Measurements from ENCODE around the gene NPIPB8.
"Not testable (repeated sequence)": the region's sequence is repeated elsewhere in the genome, so short reads cannot be mapped to it uniquely, and the experiment has no call there.

NPIPB8 gene

DNA sequence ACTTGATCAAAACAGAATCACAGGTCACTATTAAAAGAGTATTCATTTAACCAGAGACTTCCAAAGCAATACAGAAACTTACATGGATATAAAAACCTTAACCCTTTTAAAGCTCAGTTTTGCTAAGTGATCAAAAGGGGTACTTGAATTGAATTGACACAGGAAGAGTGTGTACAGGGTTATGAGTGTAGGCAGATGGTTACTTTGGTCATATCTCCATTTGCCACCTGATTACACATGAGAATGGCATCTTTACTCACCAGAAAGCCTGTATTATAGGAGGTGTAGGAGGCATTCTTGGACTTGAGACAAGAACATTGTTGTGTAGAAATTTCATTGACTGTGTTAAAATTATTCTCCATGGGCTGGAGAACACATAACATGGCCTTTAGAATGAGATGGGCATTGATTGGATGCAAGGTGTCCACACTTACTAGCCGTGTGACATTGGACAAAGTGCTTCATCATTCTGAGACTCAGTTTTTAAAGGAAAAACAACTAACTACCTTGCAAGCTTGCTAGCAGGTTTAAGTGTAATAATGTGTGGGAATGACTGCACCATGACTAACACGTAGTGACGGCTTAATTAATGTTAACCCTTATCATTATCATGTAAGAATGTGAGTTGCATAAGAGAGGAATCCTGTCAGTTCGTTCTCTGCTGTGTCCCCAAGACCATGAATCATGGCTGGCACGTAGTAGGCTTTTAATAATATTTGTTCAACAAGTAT lies 1.6 kb upstream of the NPIPB8 start:
- not testable (repeated sequence) for DNase-seq

DNA sequence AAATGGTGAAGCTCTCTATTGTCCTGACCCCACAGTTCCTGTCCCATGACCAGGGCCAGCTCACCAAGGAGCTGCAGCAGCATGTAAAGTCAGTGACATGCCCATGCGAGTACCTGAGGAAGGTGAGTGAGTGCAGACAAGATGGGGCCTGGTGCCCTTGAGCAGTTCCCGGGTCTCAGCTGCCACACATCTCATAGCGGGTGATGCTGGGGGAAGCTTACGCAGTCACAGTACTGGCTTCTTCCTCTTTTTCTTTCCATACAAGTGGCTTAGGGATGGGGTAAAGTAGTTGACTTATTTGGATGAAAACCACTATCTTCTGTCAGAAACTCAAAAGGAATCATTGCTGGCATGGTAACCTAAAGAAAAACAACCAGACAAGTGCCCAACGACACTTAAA lies 494 bp downstream of the NPIPB8 start:
- not testable (repeated sequence) for DNase-seq

DNA sequence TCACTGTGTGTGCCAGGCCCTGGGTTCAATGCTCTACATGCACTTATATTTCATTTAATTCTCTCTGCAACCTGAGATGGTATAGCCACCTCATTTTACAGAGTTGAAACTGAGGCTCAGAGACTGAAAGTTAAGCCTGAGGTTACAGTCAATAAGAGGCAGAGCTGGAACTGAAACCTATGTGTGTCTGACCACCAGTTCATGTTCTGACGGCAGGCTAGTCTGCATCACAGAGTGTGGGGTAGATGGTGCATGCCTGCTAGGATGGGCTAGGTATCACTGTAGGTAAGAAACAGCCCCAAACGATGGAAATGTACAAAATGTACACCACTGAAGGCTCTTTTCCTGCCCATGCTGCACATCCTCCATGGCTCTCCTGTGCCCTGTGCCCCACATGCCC lies 2.1 kb downstream of the NPIPB8 start:
- DNase-seq, result not testable (repeated sequence)

DNA sequence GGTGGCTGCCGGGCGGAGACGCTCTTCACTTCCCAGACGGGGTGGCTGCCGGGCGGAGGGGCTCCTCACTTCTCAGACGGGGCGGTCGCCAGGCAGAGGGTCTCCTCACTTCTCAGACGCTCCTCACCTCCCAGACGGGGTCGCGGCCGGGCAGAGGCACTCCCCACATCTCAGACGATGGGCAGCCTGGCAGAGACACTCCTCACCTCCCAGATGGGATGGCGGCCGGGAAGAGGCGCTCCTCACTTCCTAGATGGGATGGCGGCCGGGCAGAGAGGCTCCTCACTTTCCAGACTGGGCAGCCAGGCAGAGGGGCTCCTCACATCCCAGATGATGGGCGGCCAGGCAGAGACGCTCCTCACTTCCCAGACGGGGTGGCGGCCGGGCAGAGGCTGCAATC lies 28.4 kb downstream of the NPIPB8 start:
- not testable (repeated sequence) for DNase-seq

DNA sequence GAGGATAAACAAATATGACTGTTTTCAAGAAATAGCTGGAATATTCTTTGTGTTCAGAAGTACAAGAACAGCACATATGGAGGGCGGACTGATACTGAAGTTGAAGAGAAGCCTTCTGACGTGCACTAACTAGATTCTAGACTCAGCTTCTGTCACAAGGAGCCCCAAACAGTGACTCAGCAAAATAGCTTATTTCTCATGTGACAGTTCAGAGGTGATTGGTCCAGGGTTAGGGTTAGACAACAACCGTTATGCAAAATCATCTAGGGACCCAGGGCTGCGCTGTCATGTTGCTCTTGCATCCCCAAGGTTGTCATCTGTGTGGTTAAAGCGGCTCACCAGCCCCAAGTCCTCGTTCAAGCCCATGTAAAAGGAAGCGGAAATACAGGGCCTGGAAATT lies 29.6 kb downstream of the NPIPB8 start:
- not testable (repeated sequence) for DNase-seq

DNA sequence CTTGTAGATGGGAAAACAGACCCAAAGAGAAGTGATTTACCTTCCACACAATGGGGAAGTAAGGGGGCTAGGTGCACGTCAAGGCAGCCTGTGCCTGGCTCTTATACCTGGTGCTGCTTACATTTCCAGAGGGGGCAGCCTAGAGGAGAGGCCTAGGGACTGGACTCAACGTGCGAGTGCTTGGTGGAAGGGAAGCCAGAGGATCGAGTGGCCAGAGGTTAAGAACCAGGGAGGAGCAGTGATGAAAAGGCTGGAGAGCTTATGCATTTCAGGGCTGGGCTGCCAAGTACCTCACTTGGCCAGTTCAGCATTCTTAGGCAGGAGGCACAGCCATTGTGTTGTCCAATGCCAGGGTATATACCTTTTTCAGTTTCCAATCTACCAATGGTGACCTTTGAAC lies 30.3 kb downstream of the NPIPB8 start:
- DNase-seq, result not testable (repeated sequence)

DNA sequence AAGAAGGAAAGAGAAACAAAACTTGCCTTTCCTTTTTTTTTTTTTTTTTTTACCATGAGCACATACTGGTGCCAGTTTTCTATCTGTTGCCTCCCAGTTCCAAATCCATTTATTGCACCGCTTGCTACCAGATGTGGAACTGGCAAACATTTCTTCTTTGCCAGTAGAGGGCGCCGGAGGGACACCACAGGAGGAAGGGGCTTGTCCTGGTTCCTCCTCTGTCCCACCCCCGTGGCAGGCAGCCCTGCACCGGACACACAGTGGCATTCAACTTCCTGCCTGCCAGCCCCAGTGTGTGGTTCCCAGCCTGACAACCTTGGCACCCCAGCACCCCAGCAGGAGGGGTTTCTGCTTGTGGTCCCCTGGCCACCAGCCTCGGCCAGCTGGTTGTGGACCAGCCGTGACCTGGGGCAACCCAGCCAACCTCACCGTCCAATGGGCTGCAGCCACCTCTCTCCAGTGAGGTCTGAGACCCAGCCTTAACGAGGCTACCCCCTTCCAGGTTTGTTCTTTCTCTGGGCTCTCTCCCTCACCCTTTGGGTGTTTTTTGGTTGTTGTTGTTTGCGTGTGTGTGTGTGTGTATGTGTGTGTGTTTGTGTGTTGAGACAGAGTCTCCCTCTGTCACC lies 50.6 kb downstream of the NPIPB8 start:
- not testable (repeated sequence) for DNase-seq

DNA sequence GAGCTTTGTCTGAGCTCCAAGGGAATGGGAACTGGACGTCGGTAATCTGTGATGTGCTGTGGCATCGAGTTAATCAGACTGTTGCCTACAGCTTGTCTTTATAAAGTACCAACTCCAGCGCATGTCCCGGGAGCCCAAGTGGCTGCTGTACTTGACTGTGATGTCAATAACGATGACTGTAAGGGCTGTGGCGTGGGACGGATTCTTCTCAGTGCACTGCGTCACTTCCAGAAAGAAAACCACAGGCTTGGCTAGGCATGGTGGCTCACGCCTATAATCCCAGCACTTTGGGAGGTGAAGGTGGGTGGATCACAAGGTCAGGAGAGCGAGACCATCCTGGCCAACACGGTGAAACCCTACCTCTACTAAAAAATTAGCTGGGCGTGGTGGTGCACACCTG lies 51.6 kb downstream of the NPIPB8 start:
- DNase-seq, result not testable (repeated sequence)

DNA sequence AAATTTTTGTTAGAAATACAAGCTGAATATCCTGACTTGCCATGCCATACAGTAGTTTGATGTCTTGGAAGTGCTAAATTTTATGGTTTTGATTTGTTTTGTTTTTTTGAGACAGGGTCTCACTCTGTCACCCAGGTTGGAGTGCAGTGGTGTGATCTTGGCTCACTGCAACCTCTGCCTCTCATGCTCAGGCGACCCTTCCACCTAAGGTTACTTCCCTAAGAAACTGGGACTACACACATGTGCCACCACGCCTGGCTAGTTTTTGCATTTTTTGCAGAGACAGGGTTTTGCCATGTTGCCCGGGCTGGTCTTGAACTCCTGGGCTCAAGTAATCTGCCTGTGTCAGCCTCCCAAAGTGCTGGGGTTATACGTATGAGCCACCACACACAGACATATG lies 53.9 kb downstream of the NPIPB8 start:
- DNase-seq, result not testable (repeated sequence)

DNA sequence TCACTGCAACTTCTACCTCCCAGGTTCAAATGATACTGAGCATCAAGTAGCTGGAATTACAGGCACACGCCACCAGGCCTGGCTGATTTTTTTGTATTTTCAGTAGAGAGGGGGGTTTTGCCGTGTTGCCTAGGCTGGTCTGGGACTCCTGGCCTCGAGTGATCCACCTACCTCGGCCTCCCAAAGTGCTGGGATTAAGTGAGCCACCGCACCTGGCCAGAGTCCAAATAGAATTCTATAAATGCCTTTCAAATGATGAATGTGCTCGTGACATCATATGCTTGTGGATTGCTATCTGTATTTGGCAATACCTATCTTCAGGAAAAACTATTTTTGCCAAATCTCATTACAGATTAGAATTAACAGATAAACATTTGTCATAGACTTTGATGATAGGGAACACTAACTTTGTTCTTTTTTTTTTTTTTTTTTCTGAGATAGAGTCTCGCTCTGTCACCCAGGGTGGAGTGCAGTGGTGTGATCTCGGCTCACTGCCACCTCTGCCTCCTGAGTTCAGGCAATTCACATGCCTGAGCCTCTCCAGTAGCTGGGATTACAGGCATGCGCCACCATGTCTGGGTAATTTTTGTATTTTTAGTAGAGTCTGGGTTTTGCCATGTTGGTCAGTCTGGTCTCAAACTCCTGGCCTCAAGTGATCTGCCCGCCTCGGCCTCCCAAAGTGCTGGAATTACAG lies 55.5 kb downstream of the NPIPB8 start:
- not testable (repeated sequence) for DNase-seq

DNA sequence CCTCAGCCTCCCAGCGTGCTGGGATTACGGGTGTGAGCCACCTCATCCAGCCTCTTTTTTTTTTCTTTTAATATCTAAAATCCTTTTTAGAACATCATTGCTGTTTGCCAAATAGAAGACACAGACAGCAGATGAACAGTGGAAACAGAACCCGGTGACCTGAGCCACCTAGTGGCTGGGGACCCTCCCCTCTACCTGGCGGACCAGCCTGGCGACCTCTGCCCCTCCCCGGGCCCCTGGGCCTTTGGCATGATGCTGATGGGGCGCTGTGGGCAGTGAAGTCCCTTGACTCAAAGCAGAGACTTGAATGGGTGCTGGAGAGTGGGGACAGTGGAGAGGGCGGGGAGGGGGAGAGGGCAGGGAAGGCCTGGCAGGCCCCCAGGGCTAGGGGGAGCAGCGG lies 61.9 kb downstream of the NPIPB8 start:
- not testable (repeated sequence) for DNase-seq

DNA sequence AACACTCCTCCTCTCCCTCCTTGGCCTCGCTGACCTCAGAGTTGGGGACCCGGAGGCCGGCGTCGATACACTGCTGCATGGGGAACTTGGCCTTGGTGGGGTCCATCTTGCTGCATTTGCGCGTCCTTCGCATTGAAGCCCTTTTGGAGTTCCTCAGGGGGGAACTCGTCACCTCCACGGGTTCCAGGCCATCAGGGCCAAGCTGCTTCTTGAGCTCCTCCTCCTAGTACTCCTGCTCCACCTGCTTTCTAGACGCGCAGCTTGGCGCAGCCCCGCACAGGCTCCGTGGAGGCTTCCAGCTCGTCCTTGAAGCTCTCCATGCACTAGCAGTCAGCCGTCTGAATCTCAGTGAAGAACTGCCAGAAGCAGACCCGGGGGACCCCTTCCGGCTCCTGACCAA lies 62.5 kb downstream of the NPIPB8 start:
- not testable (repeated sequence) for DNase-seq

DNA sequence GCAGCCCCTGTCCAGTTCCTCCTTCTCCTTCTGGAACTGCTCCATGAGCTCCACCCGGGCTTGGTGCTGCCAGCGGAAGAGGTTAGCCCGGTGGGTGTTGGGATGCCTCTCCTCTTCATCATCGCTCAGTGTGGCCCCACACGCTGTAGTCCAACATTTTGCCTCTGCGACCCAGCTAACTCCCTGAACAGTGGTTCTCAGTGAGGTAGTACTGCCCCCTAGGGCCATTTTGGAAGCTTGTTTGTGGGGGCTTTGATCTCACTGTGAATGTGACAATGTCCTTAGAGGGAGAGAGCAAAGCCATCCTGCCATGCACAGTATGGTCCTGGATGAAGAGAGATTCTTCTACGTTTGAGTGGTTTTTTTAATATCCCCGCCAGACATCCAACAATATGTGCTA lies 63.5 kb downstream of the NPIPB8 start:
- not testable (repeated sequence) for DNase-seq

DNA sequence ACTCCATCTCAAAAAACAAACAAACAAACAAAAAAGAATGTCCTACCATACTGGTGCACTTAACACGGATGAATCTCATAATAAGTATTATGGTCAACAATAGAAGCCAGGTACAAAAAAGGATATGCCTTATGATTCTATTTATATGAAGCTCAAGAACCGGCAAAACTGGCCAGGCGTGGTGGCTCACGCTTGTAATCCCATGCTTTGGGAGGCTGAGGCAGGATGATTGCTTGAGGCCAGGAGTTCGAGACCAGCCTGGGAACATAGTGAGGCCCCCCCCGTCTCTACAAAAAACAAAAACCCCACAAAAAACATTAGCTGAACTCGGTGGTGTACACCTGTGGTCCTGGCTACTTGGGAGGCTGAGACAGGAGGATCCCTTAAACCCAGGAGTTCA lies 66.4 kb downstream of the NPIPB8 start:
- DNase-seq, result not testable (repeated sequence)
